Measurements from ENCODE around the gene SLC27A4.
A peak's percentile ranks its signal among the peaks of the same experiment; 100 is the strongest.

Gene SLC27A4

DNA sequence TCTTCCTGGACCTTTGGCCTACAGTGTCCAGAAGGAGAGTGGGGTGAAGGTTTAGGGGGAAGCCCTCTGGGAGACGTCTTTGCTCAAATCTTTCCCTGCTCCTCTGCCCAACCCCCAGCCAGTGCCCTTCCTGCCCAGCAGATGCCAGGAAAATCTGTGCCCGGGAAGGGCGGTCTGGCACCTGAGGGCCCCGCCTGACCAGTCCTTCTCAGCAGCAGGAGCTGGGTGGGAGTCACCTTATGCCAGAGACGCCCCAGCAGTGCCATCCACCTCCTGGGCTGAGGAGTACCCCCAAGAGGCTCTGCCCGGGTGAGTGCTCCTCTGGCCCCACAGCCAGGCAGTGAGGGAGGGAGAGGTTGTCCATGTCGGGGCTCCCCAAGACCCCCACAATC lies 65.4 kb downstream of the SLC27A4 start:
- WGBS (ENCODE audit: insufficient coverage) = 89% methylated on average over 6 of the region's 7 CpGs
- Histone ChIP-seq H3K27me3 (replicated peaks in 2 of 5; ENCODE audit: control insufficient read depth in 4 of 5, insufficient read depth in 5 of 5, low read length in 4 of 5) (peaks cover 7 to 28% (median 14%) of the 10 kb centered on the region in 5 experiments), H3K4me3 (ENCODE audit: control insufficient read depth in 1 of 7, extremely low read depth in 1 of 7, insufficient read depth in 4 of 7, low read depth in 2 of 7, low read length in 6 of 7) (no peak overlapping the region), H3K27ac (ENCODE audit: insufficient read depth in 1 of 2, low read depth in 1 of 2, low read length in 2 of 2, poor library complexity in 1 of 2, severe bottlenecking in 2 of 2) (no peak overlapping the region), H3K9me3 (ENCODE audit: control extremely low read depth in 1 of 5, control insufficient read depth in 4 of 5, insufficient read depth in 2 of 5, low read depth in 1 of 5, low read length in 4 of 5) (no peaks in the 10 kb centered on the region), H3K4me1 (ENCODE audit: control extremely low read depth in 1 of 4, control insufficient read depth in 4 of 4, insufficient read depth in 4 of 4, low read length in 3 of 4) (peaks cover 0 to 2% (median 0%) of the 10 kb centered on the region in 4 experiments), H3K36me3 (ENCODE audit: control insufficient read depth in 4 of 4, insufficient read depth in 4 of 4, low read length in 3 of 4) (no peaks in the 10 kb centered on the region)
- no peak for DNase-seq
- ChIA-PET CTCF (interaction anchor here (1.5 kb wide), 1 partner anchor 14 kb away, joined by 3 read pairs; no protein-coding TSS in a partner anchor), POLR2A (no interaction called here)

DNA sequence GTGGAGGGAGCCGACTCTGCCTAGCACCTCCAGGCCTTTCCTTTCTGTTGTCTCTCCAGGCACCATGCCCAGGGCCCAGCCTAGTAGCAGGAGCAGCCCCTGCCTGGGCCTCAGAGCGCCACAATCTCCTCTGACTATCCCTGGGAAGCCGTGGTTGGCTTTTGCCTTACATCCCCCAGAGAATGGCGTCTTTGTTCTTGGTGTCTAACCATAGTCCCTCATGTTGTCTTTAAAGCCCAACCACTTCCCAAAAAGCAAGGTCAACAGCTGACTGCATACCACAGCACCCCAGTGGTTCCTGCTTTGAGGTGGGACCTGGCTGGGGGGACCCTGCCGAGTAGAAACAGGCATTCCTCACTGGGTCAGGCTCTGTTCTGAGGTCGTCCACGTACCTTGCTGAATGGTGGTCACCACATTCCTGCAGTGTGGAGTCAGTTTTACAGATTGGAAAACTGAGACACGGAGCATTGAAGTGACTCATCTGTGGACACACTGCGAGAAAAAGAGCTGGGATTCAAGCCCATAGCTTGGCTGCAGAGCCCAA lies 66.6 kb downstream of the SLC27A4 start:
- CTCF ChIA-PET = interaction anchor here (1.1 to 2.2 kb wide), 5 partner anchors 9 to 73 kb away, joined by 3 to 9 read pairs (median 5); no protein-coding TSS in a partner anchor
- H3K4me1 ChIP-seq (ENCODE audit: control extremely low read depth in 1 of 4, control insufficient read depth in 4 of 4, insufficient read depth in 4 of 4, low read length in 3 of 4) = peaks cover 0 to 2% (median 0%) of the 10 kb centered on the region in 4 experiments
- no peak overlapping the region for H3K27ac ChIP-seq (ENCODE audit: insufficient read depth in 1 of 2, low read depth in 1 of 2, low read length in 2 of 2, poor library complexity in 1 of 2, severe bottlenecking in 2 of 2)
- H3K4me3 ChIP-seq (ENCODE audit: control insufficient read depth in 1 of 7, extremely low read depth in 1 of 7, insufficient read depth in 4 of 7, low read depth in 2 of 7, low read length in 6 of 7) = no peak overlapping the region
- peaks cover 7 to 37% (median 16%) of the 10 kb centered on the region in 5 experiments for H3K27me3 ChIP-seq (replicated peaks in 2 of 5; ENCODE audit: control insufficient read depth in 4 of 5, insufficient read depth in 5 of 5, low read length in 4 of 5)
- H3K9me3 ChIP-seq (ENCODE audit: control extremely low read depth in 1 of 5, control insufficient read depth in 4 of 5, insufficient read depth in 2 of 5, low read depth in 1 of 5, low read length in 4 of 5) = no peaks in the 10 kb centered on the region
- WGBS (ENCODE audit: insufficient coverage) = 82% methylated on average over 8 of the region's 9 CpGs
- DNase-seq = no peak
- no peaks in the 10 kb centered on the region for H3K36me3 ChIP-seq (ENCODE audit: control insufficient read depth in 4 of 4, insufficient read depth in 4 of 4, low read length in 3 of 4)
- POLR2A ChIA-PET = no interaction called here

DNA sequence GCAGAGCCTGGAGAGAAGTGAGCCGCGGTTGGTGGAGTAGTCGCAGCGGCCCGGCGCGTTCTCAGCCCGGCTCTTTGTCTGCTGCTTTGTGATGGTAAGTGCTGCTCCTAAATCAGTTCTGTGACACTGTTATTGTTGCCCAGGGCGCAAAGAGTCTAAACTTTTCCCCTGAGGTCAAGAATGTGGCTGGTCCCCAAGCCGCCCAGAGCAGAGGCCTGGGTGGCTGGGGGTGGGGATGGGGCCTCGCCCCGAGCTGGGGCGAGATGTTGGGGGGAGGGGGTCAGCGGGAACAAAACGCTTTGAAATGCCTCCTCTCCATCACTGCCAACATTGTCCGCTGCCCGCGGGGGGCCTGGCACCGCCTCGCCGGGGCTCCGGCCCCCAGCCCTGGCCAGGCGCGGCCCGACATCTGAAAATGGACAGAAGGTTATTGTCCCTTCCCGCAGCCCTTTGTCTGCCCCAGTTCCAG lies 68.7 kb downstream of the SLC27A4 start:
- H3K36me3 ChIP-seq (ENCODE audit: control insufficient read depth in 4 of 4, insufficient read depth in 4 of 4, low read length in 3 of 4) = no peaks in the 10 kb centered on the region
- H3K27me3 ChIP-seq (replicated peaks in 2 of 5; ENCODE audit: control insufficient read depth in 4 of 5, insufficient read depth in 5 of 5, low read length in 4 of 5) = peaks cover 7 to 50% (median 16%) of the 10 kb centered on the region in 5 experiments
- ChIA-PET POLR2A (no interaction called here), CTCF (interaction anchor here (1.0 to 6.7 kb wide), 5 partner anchors 10 to 108 kb away, joined by 3 to 80 read pairs (median 6); no protein-coding TSS in a partner anchor)
- DNase-seq = no peak
- no peak overlapping the region for H3K4me3 ChIP-seq (ENCODE audit: control insufficient read depth in 1 of 7, extremely low read depth in 1 of 7, insufficient read depth in 4 of 7, low read depth in 2 of 7, low read length in 6 of 7)
- peaks cover 0 to 4% (median under 1%) of the 10 kb centered on the region in 4 experiments for H3K4me1 ChIP-seq (ENCODE audit: control extremely low read depth in 1 of 4, control insufficient read depth in 4 of 4, insufficient read depth in 4 of 4, low read length in 3 of 4)
- whole genome bisulfite sequencing (ENCODE audit: insufficient coverage) = 30% methylated on average over 12 of the region's 26 CpGs
- no peak overlapping the region for H3K27ac ChIP-seq (ENCODE audit: insufficient read depth in 1 of 2, low read depth in 1 of 2, low read length in 2 of 2, poor library complexity in 1 of 2, severe bottlenecking in 2 of 2)
- H3K9me3 ChIP-seq (ENCODE audit: control extremely low read depth in 1 of 5, control insufficient read depth in 4 of 5, insufficient read depth in 2 of 5, low read depth in 1 of 5, low read length in 4 of 5) = no peaks in the 10 kb centered on the region

DNA sequence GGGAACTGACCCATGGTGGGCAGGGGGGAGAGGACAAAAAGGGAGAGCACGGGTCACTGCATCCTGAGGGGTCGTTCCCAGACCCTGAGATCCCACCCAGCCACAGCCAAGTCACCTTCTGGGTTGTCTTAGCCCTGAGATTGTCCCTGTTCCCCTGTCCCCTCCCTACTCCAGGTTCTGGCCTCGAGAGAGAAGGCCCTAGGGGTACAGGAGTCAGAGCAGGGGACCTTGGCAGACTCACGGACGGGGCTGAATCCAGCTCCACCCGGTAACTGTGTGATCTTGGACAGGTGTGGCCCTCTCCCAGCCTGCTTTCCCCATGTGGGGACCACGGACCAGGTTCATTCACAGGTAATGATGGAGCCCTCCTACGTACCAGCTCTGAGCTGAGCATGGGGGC lies 69.1 kb downstream of the SLC27A4 start:
- H3K36me3 ChIP-seq (ENCODE audit: control insufficient read depth in 4 of 4, insufficient read depth in 4 of 4, low read length in 3 of 4) = no peaks in the 10 kb centered on the region
- H3K4me1 ChIP-seq (ENCODE audit: control extremely low read depth in 1 of 4, control insufficient read depth in 4 of 4, insufficient read depth in 4 of 4, low read length in 3 of 4) = peaks cover 0 to 4% (median under 1%) of the 10 kb centered on the region in 4 experiments
- POLR2A ChIA-PET = interaction anchor here (0.9 kb wide), 1 partner anchor 47 kb away, joined by 3 read pairs; no protein-coding TSS in a partner anchor
- H3K27ac ChIP-seq (ENCODE audit: insufficient read depth in 1 of 2, low read depth in 1 of 2, low read length in 2 of 2, poor library complexity in 1 of 2, severe bottlenecking in 2 of 2) = no peak overlapping the region
- peaks cover 7 to 53% (median 16%) of the 10 kb centered on the region in 5 experiments for H3K27me3 ChIP-seq (replicated peaks in 2 of 5; ENCODE audit: control insufficient read depth in 4 of 5, insufficient read depth in 5 of 5, low read length in 4 of 5)
- no peaks in the 10 kb centered on the region for H3K9me3 ChIP-seq (ENCODE audit: control extremely low read depth in 1 of 5, control insufficient read depth in 4 of 5, insufficient read depth in 2 of 5, low read depth in 1 of 5, low read length in 4 of 5)
- no peak for DNase-seq
- 78% methylated on average over 6 of the region's 8 CpGs for WGBS (ENCODE audit: insufficient coverage)
- CTCF ChIA-PET = interaction anchor here (0.6 to 6.7 kb wide), 8 partner anchors 10 to 108 kb away, joined by 3 to 80 read pairs (median 4); no protein-coding TSS in a partner anchor
- H3K4me3 ChIP-seq (ENCODE audit: control insufficient read depth in 1 of 7, extremely low read depth in 1 of 7, insufficient read depth in 4 of 7, low read depth in 2 of 7, low read length in 6 of 7) = no peak overlapping the region

DNA sequence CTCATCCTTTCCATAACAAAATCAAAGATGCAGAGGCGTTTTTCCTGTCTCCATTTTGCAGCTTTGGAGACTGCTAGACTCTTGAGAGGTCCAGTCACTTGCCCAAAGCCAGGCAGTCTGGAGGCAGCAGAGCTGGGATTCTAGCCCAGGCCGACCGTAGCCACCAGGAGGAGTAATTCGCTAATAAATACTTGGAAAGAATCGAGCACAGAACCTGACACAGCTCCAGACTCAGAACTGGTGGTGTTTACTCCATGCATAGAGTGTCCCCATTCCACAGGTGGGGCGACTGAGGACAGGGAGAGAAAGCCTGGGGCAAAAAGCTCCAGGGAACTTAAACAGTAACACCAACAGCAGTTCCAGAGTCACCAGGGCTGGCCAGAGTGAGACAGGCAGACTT lies 69.7 kb downstream of the SLC27A4 start:
- CTCF ChIA-PET = interaction anchor here (0.6 to 6.7 kb wide), 9 partner anchors 9 to 109 kb away, joined by 3 to 80 read pairs (median 3); no protein-coding TSS in a partner anchor
- 52% methylated on average over 3 of the region's 6 CpGs for WGBS (ENCODE audit: insufficient coverage)
- H3K4me3 ChIP-seq (ENCODE audit: control insufficient read depth in 1 of 7, extremely low read depth in 1 of 7, insufficient read depth in 4 of 7, low read depth in 2 of 7, low read length in 6 of 7) = no peak overlapping the region
- peak in 2 of 3 donors; percentile 13 to 24 for DNase-seq
- no peaks in the 10 kb centered on the region for H3K9me3 ChIP-seq (ENCODE audit: control extremely low read depth in 1 of 5, control insufficient read depth in 4 of 5, insufficient read depth in 2 of 5, low read depth in 1 of 5, low read length in 4 of 5)
- no peaks in the 10 kb centered on the region for H3K36me3 ChIP-seq (ENCODE audit: control insufficient read depth in 4 of 4, insufficient read depth in 4 of 4, low read length in 3 of 4)
- POLR2A ChIA-PET = interaction anchor here (0.9 kb wide), 1 partner anchor 48 kb away, joined by 3 read pairs; no protein-coding TSS in a partner anchor
- H3K27ac ChIP-seq (ENCODE audit: insufficient read depth in 1 of 2, low read depth in 1 of 2, low read length in 2 of 2, poor library complexity in 1 of 2, severe bottlenecking in 2 of 2) = no peak overlapping the region
- peaks cover 7 to 58% (median 16%) of the 10 kb centered on the region in 5 experiments for H3K27me3 ChIP-seq (replicated peaks in 2 of 5; ENCODE audit: control insufficient read depth in 4 of 5, insufficient read depth in 5 of 5, low read length in 4 of 5)
- H3K4me1 ChIP-seq (ENCODE audit: control extremely low read depth in 1 of 4, control insufficient read depth in 4 of 4, insufficient read depth in 4 of 4, low read length in 3 of 4) = peaks cover 0 to 4% (median under 1%) of the 10 kb centered on the region in 4 experiments

Measured in common myeloid progenitor, CD34-positive (primary cell).